NCI-H748 treated with DMSO at 0.1 percent for 48 hours (cell line): ENCODE data around the gene GOLPH3.

Source experiments
- DNase-seq: peaks from one replicate; lab custom pipeline; 2025; lab: John Stamatoyannopoulos, UW

GOLPH3 gene

DNA sequence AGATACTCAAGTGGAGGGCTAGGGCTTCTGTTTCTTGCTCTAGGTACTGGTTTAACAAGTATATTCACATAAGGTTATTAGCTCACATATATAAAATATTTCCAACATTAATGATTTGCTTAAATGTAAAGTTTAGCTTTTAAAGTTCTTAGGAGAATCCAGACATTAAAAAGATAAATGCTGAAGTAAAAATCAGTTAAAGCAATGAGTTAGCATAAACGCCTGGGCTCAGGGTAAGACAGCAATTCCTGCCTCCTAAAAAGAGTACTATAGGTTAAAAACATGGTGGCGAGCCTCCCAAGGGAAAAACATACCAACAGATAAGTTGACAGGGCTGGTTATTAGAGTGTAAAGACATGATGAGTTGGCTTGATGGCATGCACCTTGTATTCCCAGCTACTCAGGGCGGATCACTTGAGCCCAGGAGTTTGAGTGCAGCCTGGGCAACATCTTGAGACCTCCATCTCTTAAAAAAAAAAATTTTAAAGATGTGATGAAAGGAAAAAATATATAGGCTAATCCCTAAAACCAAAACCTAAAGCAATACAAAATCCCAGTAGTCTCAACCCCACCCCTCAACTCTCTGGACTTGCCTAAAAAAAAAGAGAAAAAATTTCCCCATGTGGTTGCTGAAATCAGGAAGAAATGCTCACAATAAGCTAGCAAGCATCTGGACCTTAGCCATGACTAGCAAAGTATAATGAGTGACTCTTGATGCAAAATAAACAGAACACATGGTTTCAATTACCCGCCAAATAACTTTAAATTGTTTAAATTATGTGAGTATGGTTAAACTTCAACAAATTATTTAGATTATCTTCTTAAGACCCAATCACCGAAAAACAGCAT, 3.6 kb downstream of the GOLPH3 start:
- no peak for DNase-seq

DNA sequence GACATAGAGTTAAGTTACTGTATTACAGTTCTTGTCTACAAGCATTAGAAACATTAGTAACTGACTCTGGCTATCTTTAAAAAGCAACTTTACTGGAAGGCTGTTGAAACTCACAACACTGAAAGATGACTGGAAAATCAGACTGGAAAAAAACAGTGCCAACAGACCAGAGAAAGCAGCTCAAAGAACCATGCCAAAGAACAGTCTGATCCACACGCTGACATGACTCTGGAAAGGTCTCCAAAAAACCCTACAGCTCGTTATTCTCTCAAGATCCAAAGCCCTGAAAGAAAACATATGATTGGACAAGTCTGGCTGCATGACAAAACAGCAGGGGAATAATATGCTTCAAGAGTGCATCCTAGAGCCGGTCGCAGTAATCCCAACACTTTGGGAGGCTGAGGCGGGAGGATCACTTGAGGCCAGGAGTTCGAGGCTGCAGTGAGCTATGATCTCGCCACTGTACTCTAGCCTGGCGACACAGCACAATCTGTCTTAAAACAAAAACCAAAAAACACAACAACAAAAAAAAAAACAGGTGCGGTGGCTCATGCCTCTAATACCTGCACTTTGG, 5.6 kb downstream of the GOLPH3 start:
- no peak for DNase-seq

DNA sequence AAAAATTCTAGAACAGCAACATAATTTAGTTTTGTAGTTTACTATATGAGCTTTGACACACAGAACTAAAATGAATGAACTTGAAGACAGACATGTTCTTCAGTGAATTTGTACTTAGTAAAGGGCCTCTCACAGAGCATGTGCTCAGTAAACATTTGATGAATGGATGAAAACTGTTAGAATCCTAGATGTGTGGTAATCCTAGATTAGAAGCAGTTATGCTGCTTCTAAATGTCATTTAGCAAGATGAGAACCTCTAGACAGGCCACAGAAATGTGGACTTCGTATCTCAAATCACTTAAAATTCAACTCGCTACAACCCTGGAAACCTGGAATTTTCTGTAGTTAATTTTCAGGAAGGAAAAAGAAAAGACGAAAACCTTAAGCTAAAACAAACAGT, 8.5 kb downstream of the GOLPH3 start:
- DNase-seq = no peak

DNA sequence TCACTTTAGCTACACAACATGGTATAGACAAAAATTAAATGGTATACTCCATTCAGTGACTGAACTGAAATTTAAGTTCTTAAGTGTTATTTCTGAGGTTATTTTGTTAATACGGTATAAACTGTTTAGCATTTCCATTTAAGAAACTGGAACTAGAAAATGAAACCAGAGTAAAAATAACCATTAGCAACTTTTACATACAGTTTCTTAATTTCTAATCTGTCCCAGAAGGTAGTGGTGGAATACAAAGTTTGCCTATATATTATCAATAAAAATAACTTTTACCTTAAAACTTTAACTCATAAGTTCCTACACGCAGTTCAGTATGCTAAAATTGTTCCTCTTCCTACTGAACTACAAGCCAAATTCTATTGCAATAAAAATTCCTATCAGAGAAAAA, 10.3 kb downstream of the GOLPH3 start:
- no peak for DNase-seq

DNA sequence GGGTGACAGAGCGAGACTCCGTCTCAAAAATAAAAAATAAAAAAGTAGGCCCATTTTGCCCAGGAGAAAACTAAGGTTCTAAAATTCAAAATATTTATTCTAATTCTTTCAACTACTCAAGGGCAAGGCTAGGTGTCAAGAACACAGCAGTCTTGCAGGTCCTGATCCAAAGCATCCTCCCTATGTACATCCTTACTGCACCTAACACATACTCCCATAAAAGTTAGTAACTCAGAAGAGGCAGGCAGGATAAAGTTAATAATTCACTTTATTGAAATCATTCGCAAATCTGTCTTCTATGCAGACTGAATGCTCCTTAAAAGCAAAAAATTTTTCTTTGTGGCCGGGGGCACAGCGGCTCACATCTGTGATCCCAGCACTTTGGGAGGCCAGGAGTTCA, 11.1 kb downstream of the GOLPH3 start:
- no peak for DNase-seq

DNA sequence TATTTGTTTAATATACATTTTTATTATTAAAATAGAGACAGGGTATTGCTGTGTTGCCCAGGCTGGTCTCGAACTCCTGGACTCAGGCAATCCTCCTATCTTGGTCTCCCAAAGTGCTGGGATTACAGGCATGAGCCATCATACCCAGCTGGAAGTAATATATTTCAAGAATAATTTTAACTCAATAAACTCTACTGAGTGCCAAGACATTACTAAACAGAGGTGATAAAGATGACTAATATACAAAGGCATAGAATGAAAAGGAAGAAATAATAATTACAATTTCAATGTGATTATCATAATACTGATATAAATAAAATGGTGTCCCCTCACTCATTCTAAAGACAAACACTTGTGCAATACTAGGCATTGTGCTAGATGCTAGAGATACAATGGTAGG, 13.9 kb downstream of the GOLPH3 start:
- no peak for DNase-seq

DNA sequence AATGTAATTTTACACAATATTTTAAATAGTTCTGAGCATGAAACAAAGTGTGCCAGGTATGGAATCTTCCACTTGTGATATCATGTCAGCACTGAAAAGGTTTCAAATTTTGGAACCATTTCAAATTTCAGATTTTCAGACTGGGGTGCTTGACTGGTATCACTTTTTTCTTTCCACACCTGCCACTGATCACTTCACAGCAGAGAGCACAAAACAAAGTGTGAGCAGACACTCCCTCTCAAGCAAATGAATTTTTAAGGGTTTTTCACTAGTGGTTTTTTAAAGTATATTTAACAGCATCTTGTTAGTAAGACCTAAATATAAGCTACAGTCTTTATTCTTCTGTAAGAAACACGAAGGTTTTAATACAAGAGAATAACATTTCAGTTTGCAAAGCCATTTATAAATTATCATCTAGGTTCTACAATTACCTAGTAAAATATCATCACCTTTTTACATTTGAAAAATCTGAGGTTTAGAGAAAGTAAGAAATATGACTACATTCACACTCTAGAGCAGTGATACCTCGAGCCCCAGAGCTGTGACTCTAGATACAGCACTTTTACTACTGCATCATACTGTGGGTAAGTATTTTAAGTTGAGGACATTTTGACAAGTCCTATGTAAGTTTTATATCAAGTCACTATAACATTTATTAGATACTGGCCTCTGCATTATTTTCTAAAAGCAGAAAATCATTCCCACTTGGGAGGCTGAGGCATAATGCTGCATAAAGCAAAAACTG, 14.6 kb downstream of the GOLPH3 start:
- no peak for DNase-seq

DNA sequence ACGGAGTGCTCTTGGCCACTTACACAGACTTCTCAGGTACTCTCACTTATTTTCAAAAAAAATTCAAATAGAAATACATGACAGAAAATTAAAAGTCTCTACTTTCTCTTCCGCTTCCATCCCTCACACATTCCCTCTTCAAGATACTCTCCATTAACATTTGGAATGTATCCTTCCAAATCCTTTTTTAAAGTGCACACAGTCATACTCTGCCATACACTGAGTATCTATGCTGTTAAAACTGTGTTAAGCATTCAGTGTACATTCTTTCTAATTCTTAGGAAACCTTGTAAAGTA, 15.5 kb downstream of the GOLPH3 start:
- no peak for DNase-seq

DNA sequence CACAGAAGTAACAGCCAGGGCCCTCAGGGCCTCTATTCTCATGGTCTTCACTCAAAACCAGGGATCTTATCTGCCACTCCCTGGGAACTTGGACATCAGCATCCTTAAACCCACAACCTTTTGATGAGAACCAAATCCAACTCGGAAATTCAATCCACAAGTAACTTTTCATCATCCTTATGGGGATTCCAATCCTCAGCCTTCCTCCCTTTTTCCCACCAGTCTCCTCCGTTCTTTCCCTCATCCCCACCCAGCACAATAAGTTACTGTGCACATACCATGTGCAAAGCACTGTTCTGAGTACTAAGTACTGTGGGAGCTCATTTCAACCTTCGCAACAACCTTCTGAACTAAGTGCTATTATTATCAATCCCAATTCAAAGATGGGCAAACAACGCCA, 17.0 kb downstream of the GOLPH3 start:
- no peak for DNase-seq

DNA sequence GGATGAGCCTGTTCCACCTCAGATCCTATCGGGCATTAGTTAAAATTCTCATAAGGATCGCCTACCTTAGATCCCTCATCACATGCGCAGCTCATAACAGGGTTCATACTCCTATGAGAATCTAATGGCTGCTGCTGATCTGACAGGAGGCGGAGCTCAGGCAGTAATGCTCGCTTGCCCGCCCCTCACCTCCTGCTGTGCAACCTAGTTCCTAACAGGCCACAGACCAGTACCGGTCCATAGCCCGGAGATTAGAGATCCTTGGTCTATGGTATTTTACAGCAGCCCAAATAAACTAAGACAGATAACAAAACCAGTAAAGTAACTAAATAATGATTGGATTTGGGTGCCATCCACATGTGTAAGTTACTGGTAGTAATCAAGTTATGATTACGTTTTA, 17.5 kb downstream of the GOLPH3 start:
- DNase-seq = no peak

DNA sequence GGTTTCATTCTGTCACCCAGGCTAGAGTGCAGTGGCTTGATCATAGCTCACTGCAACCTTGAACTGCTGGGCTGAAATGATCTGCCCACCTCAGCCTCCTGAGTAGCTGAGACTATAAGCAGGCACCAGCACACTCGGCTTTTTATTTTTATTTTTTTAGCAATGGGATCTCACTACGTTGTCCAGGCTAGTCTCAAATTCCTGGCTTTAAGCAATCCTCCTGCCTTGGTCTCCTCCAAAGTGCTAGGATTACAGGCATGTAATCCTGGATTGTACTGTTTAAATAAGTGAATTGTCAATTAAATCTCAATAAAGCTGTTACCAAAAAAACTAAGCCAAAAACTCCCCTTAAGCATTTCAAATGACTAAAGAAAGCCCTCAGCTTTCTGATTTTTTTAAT, 18.9 kb downstream of the GOLPH3 start:
- no peak for DNase-seq

DNA sequence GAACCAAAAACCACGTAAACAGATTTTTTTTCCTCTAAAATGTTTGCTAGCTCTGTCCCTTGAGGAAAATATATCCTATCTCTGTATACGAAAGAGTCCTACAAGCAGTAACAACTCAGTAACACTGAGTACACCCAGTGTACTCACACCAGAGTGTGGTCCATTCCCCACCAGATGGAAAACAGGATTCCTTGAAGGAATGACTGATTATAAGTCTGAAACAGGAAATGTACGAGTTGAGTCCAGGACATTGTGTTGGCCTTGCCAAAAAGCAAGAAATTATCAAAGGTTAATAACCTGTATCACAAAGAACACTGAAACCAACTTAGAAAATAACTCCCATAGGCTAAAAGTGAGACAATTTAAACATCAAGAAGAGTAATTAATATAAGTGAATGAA, 20.4 kb downstream of the GOLPH3 start:
- DNase-seq = no peak

DNA sequence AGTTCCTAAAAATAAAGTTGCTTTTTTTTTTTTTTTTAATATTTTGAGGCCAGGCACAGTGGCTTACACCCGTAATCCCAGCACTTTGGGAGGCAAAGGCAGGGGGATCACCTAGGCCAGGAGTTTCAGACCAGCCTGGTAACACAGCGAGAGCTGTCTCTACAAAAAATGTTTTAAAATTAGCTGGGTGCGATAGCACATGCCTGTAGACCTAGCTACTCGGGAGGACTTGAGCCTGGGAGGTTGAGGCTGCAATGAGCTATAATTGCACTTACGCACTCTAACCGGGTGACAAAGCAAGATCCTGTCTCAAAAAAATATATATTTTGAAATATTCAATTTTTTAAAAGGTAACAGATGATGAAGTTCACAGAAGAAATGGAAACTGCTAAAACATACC, 22.9 kb downstream of the GOLPH3 start:
- DNase-seq = no peak

DNA sequence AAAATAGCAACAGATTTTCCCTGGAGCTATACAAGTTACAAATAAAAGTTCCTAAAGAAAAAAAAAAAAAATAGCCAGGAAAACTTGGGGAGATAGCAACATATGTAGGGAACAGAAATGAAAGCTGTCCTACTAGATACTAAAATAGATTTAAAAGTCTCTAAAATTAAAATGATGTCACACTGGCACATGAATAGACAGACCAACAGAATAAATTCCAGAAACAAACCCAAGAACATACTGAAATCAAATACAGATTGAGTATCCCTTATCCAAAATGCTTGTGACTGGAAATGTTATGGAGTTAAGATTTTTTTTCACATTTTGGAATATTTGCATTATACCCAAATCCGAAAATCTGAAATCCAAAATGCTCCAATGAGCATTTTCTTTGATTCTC, 23.8 kb downstream of the GOLPH3 start:
- no peak for DNase-seq

DNA sequence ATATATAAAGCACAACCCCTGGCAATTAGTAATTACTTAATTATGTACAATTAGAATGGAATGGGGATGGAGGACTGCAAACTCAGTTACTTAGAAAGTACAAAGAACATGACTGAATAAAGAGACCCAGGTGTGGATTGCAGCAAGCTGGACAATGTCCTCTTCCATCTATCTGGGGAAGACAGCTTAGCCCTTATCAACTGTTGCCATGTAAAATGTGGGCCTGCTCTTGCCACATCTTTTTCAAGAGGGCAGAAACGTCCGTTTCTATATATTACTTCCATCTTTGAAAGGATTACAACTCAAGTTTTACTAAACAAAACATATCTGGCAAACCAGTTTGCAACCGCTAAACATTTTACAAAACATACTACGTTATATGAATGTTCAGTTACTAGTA, 26.2 kb downstream of the GOLPH3 start:
- DNase-seq = no peak

DNA sequence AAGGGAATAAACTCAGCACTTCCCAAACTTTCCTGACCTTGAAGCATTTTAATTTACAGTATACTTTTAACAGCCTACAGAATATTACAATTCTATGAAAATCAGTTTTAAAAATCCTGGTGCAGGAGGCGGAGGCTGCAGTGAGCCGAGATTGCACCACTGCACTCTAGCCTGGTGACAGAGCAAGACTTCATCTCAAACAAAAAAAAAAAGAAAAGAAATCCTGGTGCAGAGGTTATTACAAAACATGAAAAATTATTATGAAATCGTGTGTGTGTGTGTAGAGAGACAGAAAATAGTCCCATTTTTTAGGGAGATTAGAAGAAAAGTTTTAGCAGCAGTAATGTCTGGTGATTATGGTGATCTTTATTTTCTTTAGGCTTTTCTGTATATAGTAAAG, 26.9 kb downstream of the GOLPH3 start:
- no peak for DNase-seq

DNA sequence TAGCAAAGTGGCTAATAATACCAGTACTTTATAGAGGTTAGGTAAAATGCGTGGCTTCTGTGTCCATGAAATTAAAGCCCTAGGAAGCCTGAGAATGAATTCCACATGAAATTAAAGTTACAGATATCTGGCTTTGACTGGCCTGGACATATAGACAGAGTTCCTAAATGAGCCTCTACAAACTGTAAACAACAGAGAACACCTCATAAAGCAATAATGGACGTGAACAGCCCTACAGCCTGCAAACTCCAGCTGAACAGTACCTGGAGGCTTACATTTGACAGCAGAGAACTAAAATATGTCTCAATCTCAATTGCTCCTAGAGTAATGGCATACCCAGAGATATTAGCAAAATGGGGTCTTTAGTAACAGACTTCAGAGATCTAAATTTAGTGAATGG, 28.7 kb downstream of the GOLPH3 start:
- DNase-seq = no peak

DNA sequence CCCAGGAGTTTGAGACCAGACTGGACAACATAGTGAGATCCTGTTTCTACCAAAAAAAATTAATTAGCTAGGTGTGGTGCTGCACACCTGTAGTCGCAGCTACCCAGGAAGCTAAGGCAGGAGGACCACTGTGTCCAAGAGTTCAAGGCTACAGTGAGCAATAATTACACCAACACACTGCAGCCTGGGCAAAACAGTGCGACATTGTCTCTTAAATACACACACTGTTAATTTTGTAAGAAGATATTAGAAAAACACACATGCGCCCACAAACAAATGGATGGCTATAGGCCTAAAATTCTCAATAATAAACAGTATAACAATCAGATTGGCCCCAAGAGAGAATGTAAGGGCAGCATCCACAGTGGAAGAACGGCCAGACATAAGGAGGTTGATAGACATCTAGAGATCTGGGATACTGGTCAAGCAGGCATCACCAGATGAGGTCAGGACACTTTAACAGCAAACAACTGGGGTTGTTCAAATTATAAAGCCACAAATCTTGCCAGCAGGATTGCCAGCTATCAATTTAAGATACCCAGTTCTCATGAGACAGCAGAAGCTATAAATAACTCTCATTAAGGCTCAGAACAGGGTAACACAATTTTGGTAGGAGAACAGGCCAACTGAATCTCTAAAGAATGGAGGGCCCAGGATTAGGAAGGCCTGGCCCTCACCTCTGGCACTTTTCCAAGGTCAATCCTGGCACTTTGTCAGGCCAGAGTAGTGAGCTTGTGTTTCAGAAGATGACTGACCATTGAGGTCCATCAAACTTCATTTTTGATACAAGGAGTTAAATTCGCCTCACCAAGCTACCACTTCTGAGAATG, 29.5 kb downstream of the GOLPH3 start:
- DNase-seq = no peak

DNA sequence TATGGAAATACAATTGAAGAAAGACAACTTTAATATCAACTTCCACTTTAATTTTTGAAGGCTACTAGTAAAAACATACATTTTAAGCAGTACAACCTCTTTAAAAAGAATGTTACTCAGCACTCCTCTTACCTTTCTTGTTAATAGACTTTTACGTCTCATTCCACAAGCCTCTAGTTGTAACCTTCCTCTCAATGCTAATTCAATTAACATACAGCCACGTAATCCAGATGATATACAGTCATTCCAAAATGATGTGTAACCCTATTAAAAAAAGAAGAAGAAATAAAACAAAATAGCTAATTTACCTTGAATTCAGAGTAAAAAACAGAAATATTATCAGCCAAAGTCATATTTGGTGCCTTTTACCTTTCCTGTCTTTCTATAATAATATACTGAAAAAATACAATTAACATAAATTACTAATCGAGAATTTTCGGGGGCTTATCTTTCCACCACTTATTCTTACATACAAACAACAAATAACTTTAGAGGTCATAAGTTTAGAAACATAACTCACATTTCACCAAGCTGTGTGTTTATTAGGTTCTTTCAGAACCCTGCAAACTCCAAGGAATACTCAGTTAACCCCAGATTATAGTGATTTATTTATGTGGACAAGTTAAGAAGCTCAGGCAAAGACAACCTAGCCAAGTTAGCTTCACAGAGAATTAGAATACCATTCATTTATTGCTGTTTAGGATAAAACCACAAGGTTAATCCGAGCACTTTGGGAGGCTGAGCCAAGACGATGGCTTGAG, 30.3 kb downstream of the GOLPH3 start:
- no peak for DNase-seq

DNA sequence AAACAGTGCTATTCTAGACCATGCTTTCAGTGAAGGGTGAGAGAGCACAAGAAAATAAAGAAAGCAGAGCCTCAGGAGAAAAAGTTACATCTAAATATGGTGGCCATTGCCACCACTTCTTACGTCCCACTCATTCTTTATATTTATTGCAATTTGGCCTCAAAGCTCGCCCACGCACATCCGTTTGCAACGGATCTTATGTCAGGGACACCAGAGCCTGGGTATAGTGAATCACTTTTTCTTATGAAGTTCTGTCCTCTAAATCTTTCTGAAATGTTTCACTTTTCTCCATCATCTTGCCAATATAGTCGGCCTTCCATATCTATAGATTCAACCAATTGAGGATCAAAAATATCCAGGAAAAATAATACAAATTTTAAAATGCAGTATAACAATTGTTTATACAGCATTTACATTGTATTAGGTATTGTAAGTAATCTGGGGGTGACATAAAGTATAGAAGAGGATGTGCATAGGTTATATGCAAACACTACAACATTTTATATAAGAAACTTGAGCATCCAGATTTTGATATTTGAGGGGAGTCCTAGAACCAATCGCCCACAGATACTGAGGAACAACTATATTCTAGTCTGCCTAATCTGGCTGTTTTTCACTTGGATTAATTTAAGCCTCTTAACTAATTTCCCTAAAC, 35.2 kb downstream of the GOLPH3 start:
- DNase-seq = no peak

DNA sequence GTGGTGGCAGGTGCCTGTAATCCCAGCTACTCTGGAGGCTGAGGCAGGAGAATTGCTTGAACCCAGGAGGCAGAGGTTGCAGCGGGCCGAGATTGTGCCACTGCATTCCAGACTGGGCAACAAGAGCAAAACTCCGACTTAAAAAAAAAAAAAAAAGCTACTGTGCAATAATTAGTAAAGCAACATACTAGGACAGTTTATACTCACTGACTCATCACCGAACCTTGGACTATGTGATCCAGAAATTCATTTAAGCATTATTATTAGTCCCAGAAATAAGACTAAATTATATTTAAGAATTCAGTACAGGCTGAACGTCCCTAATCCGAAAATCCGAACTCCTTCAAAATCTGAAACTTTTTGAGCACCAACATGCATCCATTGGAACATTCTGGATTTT, 37.8 kb downstream of the GOLPH3 start:
- no peak for DNase-seq
